ENCODE measurements around the gene SCFD2.
"Not testable (repeated sequence)": the region's sequence is repeated elsewhere in the genome, so short reads cannot be mapped to it uniquely, and the experiment has no call there.

The SCFD2 gene

GRCh38 chr4:53043055-53043454, 322.8 kb downstream of the SCFD2 start:
- no peak for DNase-seq

- no peak for DNase-seq
Measured at GRCh38 chr4:53040851-53041250, 325.0 kb downstream of the SCFD2 start.

- no peak for DNase-seq
Measured at GRCh38 chr4:53040459-53040815, 325.4 kb downstream of the SCFD2 start.

GRCh38 chr4:53039741-53040458, 326.0 kb downstream of the SCFD2 start:
- no peak for DNase-seq

GRCh38 chr4:53037892-53038291, 328.0 kb downstream of the SCFD2 start:
- no peak for DNase-seq

- DNase-seq, result not testable (repeated sequence)
Measured at GRCh38 chr4:53032908-53033307, 333.0 kb downstream of the SCFD2 start.

GRCh38 chr4:53026233-53026632, 339.6 kb downstream of the SCFD2 start:
- no peak for DNase-seq

GRCh38 chr4:53023677-53024299, 342.1 kb downstream of the SCFD2 start:
- DNase-seq, result no peak

- DNase-seq, result no peak
Measured at GRCh38 chr4:53022513-53023100, 343.3 kb downstream of the SCFD2 start.

GRCh38 chr4:53021754-53022512, 343.9 kb downstream of the SCFD2 start:
- DNase-seq, result no peak

GRCh38 chr4:53019485-53020382, 346.1 kb downstream of the SCFD2 start:
- no peak for DNase-seq

GRCh38 chr4:53018471-53018870, 347.4 kb downstream of the SCFD2 start:
- no peak for DNase-seq

- no peak for DNase-seq
Measured at GRCh38 chr4:53016099-53016820, 349.6 kb downstream of the SCFD2 start.

GRCh38 chr4:53015681-53016080, 350.2 kb downstream of the SCFD2 start:
- peak; percentile 6 to 13 for DNase-seq

- no peak for DNase-seq
Measured at GRCh38 chr4:53014881-53015280, 351.0 kb downstream of the SCFD2 start.

GRCh38 chr4:53013873-53014775, 351.7 kb downstream of the SCFD2 start:
- DNase-seq, result no peak

- no peak for DNase-seq
Measured at GRCh38 chr4:53012738-53013137, 353.1 kb downstream of the SCFD2 start.

GRCh38 chr4:53011259-53011905, 354.5 kb downstream of the SCFD2 start:
- DNase-seq, result no peak

GRCh38 chr4:53010318-53010717, 355.5 kb downstream of the SCFD2 start:
- no peak for DNase-seq

- DNase-seq, result no peak
Measured at GRCh38 chr4:53009824-53010223, 356.0 kb downstream of the SCFD2 start.

Measured in stimulated activated CD4-positive, alpha-beta T cell treated with anti-CD3 and anti-CD28 coated beads, Interleukin-2, amount 100 ng/mL, for 48 hours (primary cell).